Measurements from ENCODE around the gene HEPN1. TPM values are rescaled to one million over a fixed set of nuclear protein-coding genes. Genes with fewer than 3 reads are reported as not detected.
A peak's percentile ranks its signal among the peaks of the same experiment; 100 is the strongest.

HEPN1 gene
- total and polyA plus RNA-seq, 2 donors from 2014 or later, result not detected

- Histone ChIP-seq H3K9me3 (ENCODE audit: control insufficient read depth in 2 of 3, insufficient read depth in 1 of 3, low read length in 3 of 3) (no peaks in the 10 kb centered on the region), H3K27ac (ENCODE audit: low read depth in 2 of 2, low read length in 2 of 2) (no peak overlapping the region), H3K4me1 (ENCODE audit: control insufficient read depth in 2 of 3, insufficient read depth in 2 of 3, low read depth in 1 of 3, low read length in 3 of 3) (peaks cover 0 to 23% (median 3%) of the 10 kb centered on the region in 3 donors), H3K4me3 (ENCODE audit: low read length in 3 of 3) (no peak overlapping the region), H3K36me3 (ENCODE audit: control insufficient read depth in 2 of 3, insufficient read depth in 3 of 3, low read length in 3 of 3) (no peaks in the 10 kb centered on the region), H3K9ac (ENCODE audit: low read length in 3 of 3) (no peak overlapping the region), H3K27me3 (ENCODE audit: control insufficient read depth, insufficient read depth, low read length) (no peaks in the 10 kb centered on the region)
- DNase-seq (peak in 1 of 5 donors; percentile 22), FAIRE-seq (no peak)
- no peak for TF ChIP-seq CTCF (IDR thresholded peaks at IDR 0.05; ENCODE audit: borderline replicate concordance, extremely low read depth, insufficient read depth)
- intact Hi-C loops (cut with DNase I), result no loop called here
These were observed 28.2 kb upstream of the HEPN1 start for GRCh38 chr11:124890683-124891372.

- no peak for TF ChIP-seq CTCF (IDR thresholded peaks at IDR 0.05; ENCODE audit: borderline replicate concordance, extremely low read depth, insufficient read depth)
- FAIRE-seq, result no peak
- H3K27ac ChIP-seq (ENCODE audit: low read depth in 2 of 2, low read length in 2 of 2), result no peak overlapping the region
- no peaks in the 10 kb centered on the region for H3K27me3 ChIP-seq (ENCODE audit: control insufficient read depth, insufficient read depth, low read length)
- H3K4me3 ChIP-seq (ENCODE audit: low read length in 3 of 3), result no peak overlapping the region
- no peaks in the 10 kb centered on the region for H3K9me3 ChIP-seq (ENCODE audit: control insufficient read depth in 2 of 3, insufficient read depth in 1 of 3, low read length in 3 of 3)
- no peak overlapping the region for H3K9ac ChIP-seq (ENCODE audit: low read length in 3 of 3)
- no peaks in the 10 kb centered on the region for H3K36me3 ChIP-seq (ENCODE audit: control insufficient read depth in 2 of 3, insufficient read depth in 3 of 3, low read length in 3 of 3)
- intact Hi-C loops (cut with DNase I), result no loop called here
- DNase-seq, result peak in 3 of 5 donors; percentile 45 to 87 (median 60)
- peaks cover 0 to 23% (median 3%) of the 10 kb centered on the region in 3 donors for H3K4me1 ChIP-seq (ENCODE audit: control insufficient read depth in 2 of 3, insufficient read depth in 2 of 3, low read depth in 1 of 3, low read length in 3 of 3)
These were observed 27.6 kb upstream of the HEPN1 start for GRCh38 chr11:124891373-124891861.

- peak in 1 of 5 donors; percentile 8 for DNase-seq
- Histone ChIP-seq H3K27ac (ENCODE audit: low read depth in 2 of 2, low read length in 2 of 2) (peak overlapping the region in 1 of 2 donors; percentile 1), H3K9me3 (ENCODE audit: control insufficient read depth in 2 of 3, insufficient read depth in 1 of 3, low read length in 3 of 3) (no peaks in the 10 kb centered on the region), H3K4me3 (ENCODE audit: low read length in 3 of 3) (no peak overlapping the region), H3K9ac (ENCODE audit: low read length in 3 of 3) (no peak overlapping the region), H3K36me3 (ENCODE audit: control insufficient read depth in 2 of 3, insufficient read depth in 3 of 3, low read length in 3 of 3) (no peaks in the 10 kb centered on the region), H3K27me3 (ENCODE audit: control insufficient read depth, insufficient read depth, low read length) (no peaks in the 10 kb centered on the region), H3K4me1 (ENCODE audit: control insufficient read depth in 2 of 3, insufficient read depth in 2 of 3, low read depth in 1 of 3, low read length in 3 of 3) (peaks cover 0 to 25% (median 3%) of the 10 kb centered on the region in 3 donors)
- TF ChIP-seq CTCF (IDR thresholded peaks at IDR 0.05; ENCODE audit: borderline replicate concordance, extremely low read depth, insufficient read depth), result no peak
- intact Hi-C loops (cut with DNase I), result no loop called here
- no peak for FAIRE-seq
These were observed 26.9 kb upstream of the HEPN1 start for GRCh38 chr11:124892146-124892545.

Measured in kidney (tissue), 14 donors.